IMR-90 (cell line): ENCODE measurements around the gene EFHD1.

Experiments
- CEBPB ChIP-seq: IDR thresholded peaks from 2 replicates; pipeline ENCODE4 v1.6.1; 2012; ENCODE audit warnings: low read depth, low read length, improper control_type of control experiment
- CTCF ChIP-seq: conservative IDR thresholded peaks from 2 replicates; pipeline ENCODE4 v1.5.1; 2012; ENCODE audit warnings: mild to moderate bottlenecking, low read depth, low read length, improper control_type of control experiment
- MAFK ChIP-seq: IDR thresholded peaks from 2 replicates; pipeline ENCODE4 v1.6.1; 2012; ENCODE audit warnings: low read depth, low read length, improper control_type of control experiment
- POLR2A ChIP-seq: IDR thresholded peaks from 2 replicates; pipeline ENCODE4 v1.6.1; 2012; ENCODE audit warnings: mild to moderate bottlenecking, low read depth, low read length
- RAD21 ChIP-seq: IDR thresholded peaks from 2 replicates; pipeline ENCODE4 v1.6.1; 2012; ENCODE audit warnings: low read length, improper control_type of control experiment
- RCOR1 ChIP-seq: IDR thresholded peaks from 2 replicates; pipeline ENCODE4 v1.6.1; 2012; ENCODE audit warnings: mild to moderate bottlenecking, low read length, improper control_type of control experiment; ENCODE audit not compliant: insufficient replicate concordance
- RFX5 ChIP-seq: IDR thresholded peaks from 2 replicates; pipeline ENCODE4 v1.8.0; 2012; ENCODE audit warnings: low read depth, mild to moderate bottlenecking, low read length, moderate library complexity
- SMC3 ChIP-seq: fragments of 150-350 bp; IDR thresholded peaks from 2 replicates; pipeline ENCODE4 v1.6.1; 2016; ENCODE audit warnings: low read depth, mild to moderate bottlenecking, antibody characterized with exemption, low read length, moderate library complexity
- USF2 ChIP-seq: fragments of 150-350 bp; IDR thresholded peaks from 2 replicates; pipeline ENCODE4 v1.6.1; 2017; ENCODE audit warnings: mild to moderate bottlenecking, antibody characterized with exemption, low read length, low read depth

GRCh38 chr2:232680006-232680405 lies 46.6 kb downstream of the EFHD1 start:
- TF ChIP-seq CEBPB (no peak), MAFK (no peak), CTCF (no peak), POLR2A (no peak), RCOR1 (no peak), RAD21 (no peak), SMC3 (no peak), USF2 (no peak), RFX5 (no peak)
